Lower lobe of right lung (tissue), 2 donors: ENCODE results near the gene MYL10. TPM values are rescaled to one million over a fixed set of nuclear protein-coding genes. Genes with fewer than 3 reads are reported as not detected.

Source experiments
- ATAC-seq, 2 donors: fragments of 200-7000 bp; cut with Tn5 transposase; one replicate each; pipeline ENCODE4 v1.9.1; 2020 to 2022; ENCODE audit warnings: mild to moderate bottlenecking in 2 of 2, moderate library complexity in 2 of 2
- DNase-seq: peaks from one replicate; pipeline ENCODE4 v3.0.0-alpha.2; 2020
- H3K27ac ChIP-seq: fragments of 200-600 bp; one replicate; pipeline ENCODE4 v1.8.0; 2022
- H3K27me3 ChIP-seq: fragments of 200-600 bp; one replicate; pipeline ENCODE4 v1.8.0; 2022; ENCODE audit warnings: low read depth
- H3K36me3 ChIP-seq: fragments of 200-600 bp; one replicate; pipeline ENCODE4 v1.8.0; 2022; ENCODE audit warnings: mild to moderate bottlenecking
- H3K4me1 ChIP-seq: fragments of 200-600 bp; one replicate; pipeline ENCODE4 v1.8.0; 2022
- H3K4me3 ChIP-seq: fragments of 200-600 bp; one replicate; pipeline ENCODE4 v1.8.0; 2022; ENCODE audit warnings: mild to moderate bottlenecking
- H3K9me3 ChIP-seq: fragments of 200-600 bp; one replicate; pipeline ENCODE4 v1.8.0; 2022
- intact Hi-C: fragments of 100-400 bp; cut with DNase I; formaldehyde crosslinking; loops from one replicate; pipeline ENCODE4 v1.11.0; 2022
- total RNA-seq: library from RNA; stranded (reverse); fragmentation: NEBNext Ultra II Directional; extraction: Animal tissue kit (Norgen Biotek cat#: 25700); gene quantifications from one replicate; pipeline ENCODE4 v1.2.1, GENCODE V29; 2021
- TF ChIP-seq, protein P1 (sequence below): fragments of 200-600 bp; IDR thresholded peaks from one replicate; pipeline ENCODE4 v1.8.0; 2022; ENCODE audit warnings: antibody characterized with exemption, mild to moderate bottlenecking
- donor health status: DM: no; HTN: yes; CAD: no; lungs with severe emphysema.

MYL10 gene
- total RNA-seq, 1 donor from 2014 or later = not detected

DNA sequence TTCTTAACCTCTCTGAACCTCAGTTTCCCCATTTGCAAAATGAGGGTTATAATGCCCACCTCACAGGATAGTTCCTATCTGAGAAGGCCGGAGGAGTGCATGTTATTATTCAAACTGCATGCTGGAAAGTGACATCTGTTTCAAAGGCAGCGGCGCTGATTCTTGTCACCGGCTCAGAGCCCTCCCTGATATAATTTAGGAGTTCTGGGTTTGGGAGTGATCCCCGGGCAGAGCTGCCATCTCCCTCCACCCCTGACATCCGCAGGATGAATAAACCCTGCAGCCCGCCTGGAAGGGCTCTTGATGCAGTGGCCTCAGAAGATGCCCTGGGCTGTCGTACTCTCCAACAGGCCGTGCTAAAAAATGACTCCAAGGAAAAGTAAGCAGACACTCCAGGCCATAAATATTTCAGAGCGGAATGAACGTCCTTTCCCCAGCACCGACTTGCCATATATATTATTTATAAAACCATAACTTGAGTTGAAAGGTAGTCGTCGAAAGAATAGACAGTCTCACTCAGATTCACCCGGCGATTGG, 47.0 kb upstream of the MYL10 start:
- Histone ChIP-seq H3K27ac (no peak overlapping the region), H3K4me3 (no peak overlapping the region), H3K9me3 (no peaks in the 10 kb centered on the region), H3K4me1 (no peaks in the 10 kb centered on the region), H3K36me3 (no peaks in the 10 kb centered on the region), H3K27me3 (no peaks in the 10 kb centered on the region)
- DNase-seq (no peak), ATAC-seq (no peak)
- intact Hi-C loops = no loop called here
- TF ChIP-seq, protein P1, sequence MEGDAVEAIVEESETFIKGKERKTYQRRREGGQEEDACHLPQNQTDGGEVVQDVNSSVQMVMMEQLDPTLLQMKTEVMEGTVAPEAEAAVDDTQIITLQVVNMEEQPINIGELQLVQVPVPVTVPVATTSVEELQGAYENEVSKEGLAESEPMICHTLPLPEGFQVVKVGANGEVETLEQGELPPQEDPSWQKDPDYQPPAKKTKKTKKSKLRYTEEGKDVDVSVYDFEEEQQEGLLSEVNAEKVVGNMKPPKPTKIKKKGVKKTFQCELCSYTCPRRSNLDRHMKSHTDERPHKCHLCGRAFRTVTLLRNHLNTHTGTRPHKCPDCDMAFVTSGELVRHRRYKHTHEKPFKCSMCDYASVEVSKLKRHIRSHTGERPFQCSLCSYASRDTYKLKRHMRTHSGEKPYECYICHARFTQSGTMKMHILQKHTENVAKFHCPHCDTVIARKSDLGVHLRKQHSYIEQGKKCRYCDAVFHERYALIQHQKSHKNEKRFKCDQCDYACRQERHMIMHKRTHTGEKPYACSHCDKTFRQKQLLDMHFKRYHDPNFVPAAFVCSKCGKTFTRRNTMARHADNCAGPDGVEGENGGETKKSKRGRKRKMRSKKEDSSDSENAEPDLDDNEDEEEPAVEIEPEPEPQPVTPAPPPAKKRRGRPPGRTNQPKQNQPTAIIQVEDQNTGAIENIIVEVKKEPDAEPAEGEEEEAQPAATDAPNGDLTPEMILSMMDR = no peak

DNA sequence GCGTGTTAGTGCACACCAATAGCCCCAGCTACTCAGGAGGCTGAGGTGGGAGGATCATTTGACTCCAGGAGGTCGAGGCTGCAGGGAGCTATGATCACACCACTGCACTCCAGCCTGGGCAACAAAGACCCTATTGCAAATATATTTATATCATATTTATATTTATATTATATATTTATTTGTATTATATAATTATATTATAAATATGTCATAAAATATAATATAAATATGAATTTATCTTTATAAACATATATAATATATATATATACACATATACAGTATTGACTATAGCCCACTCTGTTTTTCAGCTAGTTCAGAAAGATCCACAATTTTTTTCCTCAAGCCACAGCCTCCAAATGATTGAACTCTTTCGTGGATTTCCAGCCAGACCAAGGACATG, 45.3 kb upstream of the MYL10 start:
- no peak for DNase-seq
- TF ChIP-seq, protein P1 = no peak
- Histone ChIP-seq H3K9me3 (no peaks in the 10 kb centered on the region), H3K36me3 (no peaks in the 10 kb centered on the region), H3K4me1 (no peaks in the 10 kb centered on the region), H3K27me3 (no peaks in the 10 kb centered on the region), H3K4me3 (no peak overlapping the region), H3K27ac (no peak overlapping the region)
- intact Hi-C loops = no loop called here
- no peak for ATAC-seq

DNA sequence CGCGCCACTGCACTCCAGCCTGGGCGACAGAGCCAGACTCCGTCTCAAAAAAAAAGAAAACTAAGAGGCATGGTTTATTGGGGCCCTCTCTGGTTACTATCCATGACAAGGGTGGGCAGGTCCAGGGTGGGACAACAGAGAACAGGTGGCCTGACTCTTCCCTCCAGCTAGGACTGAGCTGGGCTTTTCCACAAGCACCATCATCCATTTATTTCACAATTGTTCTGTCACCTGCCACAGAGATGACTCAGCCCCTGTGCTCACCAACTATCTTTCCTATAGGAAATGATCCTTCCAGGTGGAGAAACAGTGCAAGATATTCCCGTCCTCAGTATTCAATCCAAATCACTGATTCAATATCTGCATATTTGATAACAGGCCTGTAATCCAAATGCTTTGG, 44.9 kb upstream of the MYL10 start:
- DNase-seq (no peak), ATAC-seq (no peak)
- no peaks in the 10 kb centered on the region for H3K27me3 ChIP-seq
- H3K27ac ChIP-seq = no peak overlapping the region
- TF ChIP-seq, protein P1 = no peak
- no peaks in the 10 kb centered on the region for H3K4me1 ChIP-seq
- no peak overlapping the region for H3K4me3 ChIP-seq
- intact Hi-C loops = no loop called here
- no peaks in the 10 kb centered on the region for H3K36me3 ChIP-seq
- H3K9me3 ChIP-seq = no peaks in the 10 kb centered on the region

DNA sequence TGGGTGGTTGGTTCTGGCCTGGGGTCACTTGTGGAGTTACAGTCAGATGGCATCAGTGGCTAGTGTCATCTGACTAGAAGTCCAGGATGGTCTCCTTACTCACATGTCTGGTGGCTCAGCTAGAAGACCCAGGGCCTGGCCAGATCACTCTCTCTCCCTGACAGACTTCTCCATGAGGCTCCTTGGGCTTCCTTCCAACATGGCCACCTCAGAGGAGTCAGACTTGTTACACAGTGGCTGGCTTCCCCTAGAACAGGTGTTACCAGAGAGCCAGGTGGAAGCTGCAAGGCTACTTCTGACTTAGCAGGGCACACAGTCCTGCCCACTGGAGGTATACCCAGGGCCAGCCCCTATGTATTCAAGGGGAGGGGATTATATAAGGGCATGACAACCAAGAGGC, 44.2 kb upstream of the MYL10 start:
- Histone ChIP-seq H3K9me3 (no peaks in the 10 kb centered on the region), H3K4me3 (no peak overlapping the region), H3K27me3 (no peaks in the 10 kb centered on the region), H3K27ac (no peak overlapping the region), H3K4me1 (no peaks in the 10 kb centered on the region), H3K36me3 (no peaks in the 10 kb centered on the region)
- TF ChIP-seq, protein P1 = no peak
- intact Hi-C loops = no loop called here
- DNase-seq = no peak
- ATAC-seq = no peak

DNA sequence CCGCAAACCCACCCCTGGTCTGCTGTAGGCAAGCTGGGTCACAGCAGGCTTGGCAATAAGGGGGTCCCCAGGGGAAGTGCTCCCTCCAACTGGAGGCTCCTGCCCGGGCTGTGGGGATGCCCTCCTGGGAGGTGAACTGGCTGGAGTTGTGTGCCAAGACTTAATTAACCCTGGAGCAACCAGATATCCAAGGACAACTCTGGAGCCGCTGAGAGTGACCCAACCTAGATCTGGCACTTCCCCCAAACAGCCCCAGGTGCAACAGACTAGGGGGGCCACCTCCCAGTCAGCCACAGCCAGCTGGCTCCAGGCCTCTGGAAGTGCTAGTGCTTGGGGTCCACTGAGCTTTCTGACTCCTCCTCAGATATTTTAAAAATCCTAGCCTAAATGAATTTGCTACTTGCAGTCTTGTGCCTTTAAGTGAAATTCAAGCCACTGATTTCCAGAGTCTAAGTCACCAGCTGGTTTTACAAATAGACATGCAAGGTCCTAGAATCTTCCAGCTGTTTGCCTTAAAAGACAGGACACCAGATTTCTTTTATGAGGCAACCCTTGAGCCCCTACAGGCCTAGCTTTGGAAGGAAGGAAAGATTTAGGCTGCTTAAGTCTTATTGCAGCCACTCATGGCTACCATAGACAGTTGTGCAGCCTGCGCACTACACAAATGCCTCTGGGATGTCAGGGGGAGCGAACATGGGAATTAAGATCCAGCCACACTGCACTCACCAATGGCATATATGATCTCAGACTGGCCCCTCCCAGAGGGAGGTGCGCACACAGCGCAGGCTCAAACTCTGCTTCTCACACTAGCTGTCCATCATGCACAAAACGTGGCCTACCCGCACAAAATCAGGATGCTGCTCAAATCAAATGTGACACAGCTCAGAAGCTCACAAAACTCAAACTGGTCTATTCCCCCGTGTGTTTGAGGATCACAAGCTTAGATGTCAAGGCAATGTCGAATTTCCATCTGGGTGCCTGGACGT, 42.6 kb upstream of the MYL10 start:
- ATAC-seq (no peak), DNase-seq (no peak)
- Histone ChIP-seq H3K4me3 (no peak overlapping the region), H3K36me3 (no peaks in the 10 kb centered on the region), H3K4me1 (no peaks in the 10 kb centered on the region), H3K9me3 (no peaks in the 10 kb centered on the region), H3K27me3 (no peaks in the 10 kb centered on the region), H3K27ac (no peak overlapping the region)
- intact Hi-C loops = no loop called here
- TF ChIP-seq, protein P1 = no peak
